ENCODE results near the gene MAGEA10.
"Not testable (repeated sequence)": the region's sequence is repeated elsewhere in the genome, so short reads cannot be mapped to it uniquely, and the experiment has no call there.

MAGEA10 gene

DNA sequence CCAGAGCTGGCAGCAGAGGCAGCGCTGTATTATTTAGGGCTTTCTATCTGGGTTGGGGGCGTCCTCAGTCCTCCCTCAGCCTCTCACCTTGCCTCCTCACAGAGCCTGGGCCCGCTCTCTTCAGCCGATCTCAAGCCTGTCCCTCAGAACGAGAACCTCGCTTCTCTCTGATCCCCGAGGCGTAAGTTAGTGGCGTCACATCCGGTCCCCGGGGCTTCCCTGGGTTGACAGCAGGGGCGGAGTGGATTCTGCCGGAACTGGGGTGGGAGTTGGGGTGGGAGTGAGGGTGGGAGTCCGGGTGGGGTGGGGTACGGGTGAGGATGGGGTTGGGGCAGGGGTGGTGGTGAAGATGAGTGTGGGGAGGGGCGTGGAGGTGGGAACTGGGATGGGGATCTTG lies at the start of gene MAGEA10:
Gene MAGEA10, minus strand, starts transcription at position 190 of the 397 bp plus-strand sequence. CDS start 2,957 bp downstream, outside the sequence.
- DNase-seq (ENCODE audit: low read depth), result no peak

DNA sequence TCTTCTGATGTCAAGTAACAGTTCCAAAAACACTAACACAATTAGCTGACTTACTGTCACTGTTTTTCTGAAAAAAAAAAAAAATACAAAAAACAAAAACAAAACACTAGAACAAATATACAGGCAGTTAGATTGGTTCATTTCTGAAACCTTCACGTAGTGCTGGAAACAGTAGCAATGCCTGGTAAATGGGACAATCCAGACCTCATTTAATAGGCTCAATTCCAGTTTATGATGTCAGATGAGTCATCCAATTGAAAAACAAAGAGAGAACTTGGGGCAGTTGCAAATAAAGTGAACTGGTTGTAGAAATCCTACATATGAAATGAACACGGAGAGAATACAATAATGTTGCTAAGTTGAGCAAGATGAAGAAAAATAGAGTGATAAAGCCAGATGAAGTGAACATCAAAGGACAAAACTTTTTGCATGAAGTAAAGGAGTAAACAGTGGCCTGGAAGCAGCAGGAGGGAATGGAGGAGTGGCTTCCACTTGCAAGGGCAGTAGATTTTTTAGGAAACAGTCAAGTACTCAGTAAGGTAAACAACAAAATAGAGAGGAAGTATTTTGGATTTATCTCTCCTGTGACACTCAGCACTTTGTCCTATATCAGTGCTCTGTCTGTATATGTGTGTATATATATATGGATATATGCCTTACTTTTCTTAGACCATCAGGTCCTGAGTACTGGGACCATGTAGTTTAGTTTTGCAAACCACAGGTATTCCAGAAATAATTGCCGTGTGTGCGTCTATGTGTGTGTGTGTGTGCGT lies 39.3 kb upstream of the MAGEA10 start:
- DNase-seq (ENCODE audit: low read depth), result no peak

DNA sequence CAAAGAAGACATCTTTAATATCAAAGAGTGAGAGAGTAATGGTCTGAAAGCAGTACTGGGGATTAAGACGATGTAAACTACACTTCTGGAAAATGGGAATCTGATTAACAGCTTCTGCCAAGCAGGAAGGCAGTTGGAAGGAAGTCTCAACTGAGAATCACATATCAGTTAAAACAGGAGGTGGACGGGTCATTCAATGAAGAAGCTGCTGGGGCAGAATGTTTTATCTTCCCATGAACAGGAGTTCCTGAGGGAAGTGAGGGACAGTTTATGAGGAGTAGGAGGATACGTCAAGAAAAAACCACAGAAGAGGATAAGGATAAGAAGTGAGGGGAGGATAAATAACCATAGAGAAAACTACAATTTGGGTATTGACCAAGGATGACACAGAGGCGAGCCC lies 38.7 kb upstream of the MAGEA10 start:
- DNase-seq (ENCODE audit: low read depth), result no peak

DNA sequence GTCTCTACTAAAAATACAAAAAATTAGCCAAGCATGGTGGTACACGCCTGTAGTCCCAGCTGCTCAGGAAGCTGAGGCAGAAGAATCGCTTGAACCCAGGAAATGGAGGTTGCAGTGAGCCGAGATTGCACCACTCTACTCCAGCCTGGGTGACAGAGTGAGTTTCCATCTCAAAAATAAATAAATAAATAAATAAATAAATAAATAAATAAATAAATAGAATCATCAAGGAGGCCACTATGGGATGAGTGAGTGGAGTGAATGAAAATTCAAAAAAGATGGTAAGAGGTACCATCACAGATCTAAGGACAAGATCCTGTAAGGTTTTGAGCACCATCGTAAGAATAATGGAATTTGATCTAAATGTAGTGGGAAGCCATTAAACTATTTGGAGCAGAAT lies 37.5 kb upstream of the MAGEA10 start:
- not testable (repeated sequence) for DNase-seq (ENCODE audit: low read depth)

DNA sequence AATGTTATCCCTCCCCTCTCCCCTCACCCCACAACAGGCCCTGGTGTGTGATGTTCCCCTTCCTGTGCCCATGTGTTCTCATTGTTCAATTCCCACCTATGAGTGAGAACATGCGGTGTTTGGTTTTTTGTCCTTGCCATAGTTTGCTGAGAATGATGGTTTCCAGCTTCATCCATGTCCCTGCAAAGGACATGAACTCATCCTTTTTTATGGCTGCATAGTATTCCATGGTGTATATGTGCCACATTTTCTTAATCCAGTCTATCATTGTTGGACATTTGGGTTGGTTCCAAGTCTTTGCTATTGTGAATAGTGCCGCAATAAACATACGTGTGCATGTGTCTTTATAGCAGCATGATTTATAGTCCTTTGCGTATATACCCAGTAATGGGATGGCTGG lies 35.5 kb upstream of the MAGEA10 start:
- DNase-seq (ENCODE audit: low read depth), result not testable (repeated sequence)

DNA sequence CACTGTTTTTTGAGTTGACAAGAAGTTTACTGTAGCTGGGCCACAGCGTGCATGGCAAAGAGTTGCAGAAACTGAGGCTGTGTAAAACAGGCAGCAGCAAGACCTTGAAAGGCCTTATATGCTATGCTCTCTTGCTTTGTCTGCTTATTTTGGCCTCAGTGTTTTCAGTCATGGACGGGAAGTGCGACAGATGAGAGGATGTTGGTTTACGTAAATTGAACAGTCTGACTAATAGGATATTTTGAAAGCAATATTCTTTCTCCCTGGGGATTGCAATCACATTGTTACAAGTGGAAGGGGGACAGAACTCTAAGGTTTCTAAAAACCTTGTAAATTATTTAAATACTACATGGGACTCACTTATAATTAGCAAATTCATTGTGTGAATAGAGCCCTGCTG lies 32.2 kb upstream of the MAGEA10 start:
- DNase-seq (ENCODE audit: low read depth), result no peak

DNA sequence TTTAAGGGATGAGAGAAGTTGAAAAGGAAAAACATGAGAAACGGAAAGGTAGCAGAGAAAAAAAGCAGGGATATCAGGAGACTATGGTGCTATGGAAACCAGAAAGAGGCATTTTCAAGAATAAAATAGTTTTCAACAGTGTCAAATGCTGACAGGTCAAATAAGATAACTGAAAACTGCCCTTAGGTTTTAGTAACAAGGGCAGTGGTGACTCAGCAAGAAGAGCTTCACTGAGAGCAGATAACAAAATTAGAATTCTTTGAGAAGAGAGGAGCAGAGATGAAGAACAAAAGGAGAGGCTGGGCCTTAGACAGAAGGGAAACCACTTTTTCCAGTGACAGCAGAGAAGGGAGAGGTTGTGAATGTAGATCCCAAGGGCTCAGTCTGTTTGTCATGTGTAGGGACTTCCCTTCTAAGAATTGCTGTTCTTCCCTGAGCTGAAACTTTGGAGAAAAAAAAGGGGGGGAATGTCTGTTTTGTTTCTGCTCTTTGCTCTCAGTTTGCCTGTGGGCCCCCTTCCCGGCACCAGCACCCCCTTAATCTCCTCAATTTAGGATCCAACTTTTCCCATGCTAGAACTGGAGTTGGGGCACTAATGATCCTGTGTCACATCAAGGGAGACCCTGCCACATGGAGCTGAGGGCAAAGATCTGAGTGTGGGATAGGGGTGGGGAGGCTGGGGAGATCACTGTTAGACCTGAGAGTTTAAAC lies 26.8 kb upstream of the MAGEA10 start:
- no peak for DNase-seq (ENCODE audit: low read depth)

DNA sequence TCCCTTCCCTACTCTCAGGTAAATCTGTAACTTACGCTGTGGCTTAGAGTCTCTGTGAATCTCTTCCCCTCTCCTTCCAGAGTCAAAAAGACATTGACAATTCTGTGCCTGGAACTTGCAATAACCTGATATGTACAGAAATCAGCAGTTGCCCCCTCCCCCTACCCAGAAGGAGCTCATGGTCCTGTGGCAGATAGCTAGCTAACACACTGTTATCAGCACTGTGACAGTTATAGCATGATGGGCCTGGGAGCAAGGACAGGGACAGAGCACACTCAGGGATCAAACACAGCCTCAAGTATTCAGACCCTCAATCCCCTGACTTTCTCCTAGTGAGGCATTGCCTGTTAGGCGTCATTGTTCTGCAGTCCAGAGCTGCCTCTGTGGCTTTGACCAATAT lies 18.7 kb upstream of the MAGEA10 start:
- no peak for DNase-seq (ENCODE audit: low read depth)

DNA sequence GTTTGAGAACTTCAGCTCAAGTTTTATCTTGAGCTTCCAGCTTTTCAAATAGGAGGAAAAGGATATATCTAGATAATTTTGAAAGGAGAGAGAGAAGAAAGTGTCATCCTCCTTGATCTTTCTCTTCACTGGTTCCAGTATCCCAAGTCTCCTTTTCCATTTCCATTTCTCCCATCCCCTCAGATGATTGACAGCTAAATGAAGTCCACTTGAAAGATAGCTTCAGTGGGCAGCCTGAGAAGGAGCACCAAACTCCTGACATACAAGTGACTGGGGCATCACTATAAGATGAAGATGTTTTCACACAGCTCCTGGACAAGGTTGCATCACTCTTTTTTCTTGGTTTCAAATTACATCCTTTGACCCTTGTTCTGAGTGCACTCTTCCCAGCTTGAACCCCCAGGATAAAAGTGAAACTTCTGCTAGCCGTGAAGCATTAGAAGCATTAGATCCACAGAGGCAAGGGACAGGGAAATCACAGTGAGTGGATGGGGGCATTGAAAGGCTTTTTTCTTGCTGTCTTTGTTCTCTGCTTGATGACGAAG lies 17.5 kb upstream of the MAGEA10 start:
- no peak for DNase-seq (ENCODE audit: low read depth)

DNA sequence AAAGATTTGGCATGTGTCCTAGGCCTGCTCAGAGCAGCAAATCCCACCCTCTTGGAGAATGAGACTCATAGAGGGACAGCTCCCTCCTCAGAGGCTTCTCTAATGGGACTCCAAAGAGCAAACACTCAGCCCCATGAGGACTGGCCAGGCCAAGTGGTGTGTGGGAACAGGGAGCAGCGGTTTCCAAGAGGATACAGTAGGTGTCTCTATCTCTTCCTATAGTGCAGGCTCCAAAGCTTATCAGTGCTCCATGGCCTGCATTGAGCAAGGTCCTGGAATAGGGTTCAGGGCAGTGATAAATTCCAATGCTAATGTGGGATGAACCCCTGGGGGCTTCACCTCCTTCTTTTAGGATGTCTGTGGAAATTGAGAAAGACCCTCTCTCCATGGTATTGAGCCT lies 15.7 kb upstream of the MAGEA10 start:
- no peak for DNase-seq (ENCODE audit: low read depth)

DNA sequence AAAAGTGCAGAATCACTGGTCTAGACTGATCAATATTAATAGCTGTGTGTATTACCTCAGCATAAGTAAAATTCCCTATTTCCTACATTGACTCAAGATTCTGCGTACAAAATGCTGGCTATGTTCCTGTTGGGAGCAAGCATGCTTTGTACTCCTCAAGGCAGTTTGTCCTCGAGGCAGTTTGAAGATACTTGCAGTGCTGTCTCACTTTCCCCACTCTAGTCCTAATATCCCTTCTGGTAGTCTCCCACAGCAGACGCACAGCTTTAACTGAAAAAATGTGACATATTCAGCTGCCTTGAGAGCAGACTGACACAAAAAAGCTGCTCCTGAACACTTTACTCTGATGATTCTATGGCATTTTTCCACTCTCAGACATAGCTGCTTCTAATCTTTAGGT lies 12.9 kb upstream of the MAGEA10 start:
- no peak for DNase-seq (ENCODE audit: low read depth)

DNA sequence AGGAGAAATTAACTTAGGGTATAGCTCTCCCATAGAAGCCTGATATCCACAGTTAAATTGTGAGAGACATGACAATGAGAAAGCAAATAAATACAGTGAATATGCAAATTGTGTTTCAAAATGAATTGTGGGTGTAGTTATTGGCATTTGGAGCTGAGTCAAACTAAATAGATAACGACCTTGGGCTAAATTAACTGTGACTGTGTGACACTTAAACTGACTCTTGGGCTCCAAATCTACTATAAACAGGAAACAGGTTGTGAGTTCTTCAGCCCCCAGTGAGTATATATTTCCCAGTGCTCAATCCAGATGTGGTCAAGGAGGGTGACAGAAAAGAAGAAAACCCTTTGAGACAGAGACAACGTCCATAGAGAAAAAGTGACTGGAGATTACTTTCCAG lies 11.3 kb upstream of the MAGEA10 start:
- no peak for DNase-seq (ENCODE audit: low read depth)

DNA sequence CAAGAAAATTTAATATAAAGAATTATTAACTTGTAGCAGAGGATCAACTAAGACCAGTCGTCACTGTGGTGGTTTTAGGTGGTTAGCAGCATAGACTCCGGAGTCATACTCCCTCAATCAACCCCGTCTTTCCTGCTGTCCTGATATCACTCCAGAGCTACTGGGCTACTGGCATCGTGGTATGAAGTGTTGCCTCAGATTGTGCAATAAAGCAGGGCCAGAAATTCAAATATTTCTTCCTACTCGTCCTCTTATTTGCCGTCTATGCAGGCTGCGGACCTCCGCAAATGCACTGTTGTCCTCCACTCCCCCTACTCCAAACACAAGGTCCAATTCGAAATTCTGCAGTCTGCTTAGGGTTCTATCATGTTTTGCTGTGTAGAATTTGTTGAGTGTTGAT lies 1.2 kb upstream of the MAGEA10 start:
- DNase-seq (ENCODE audit: low read depth), result no peak

DNA sequence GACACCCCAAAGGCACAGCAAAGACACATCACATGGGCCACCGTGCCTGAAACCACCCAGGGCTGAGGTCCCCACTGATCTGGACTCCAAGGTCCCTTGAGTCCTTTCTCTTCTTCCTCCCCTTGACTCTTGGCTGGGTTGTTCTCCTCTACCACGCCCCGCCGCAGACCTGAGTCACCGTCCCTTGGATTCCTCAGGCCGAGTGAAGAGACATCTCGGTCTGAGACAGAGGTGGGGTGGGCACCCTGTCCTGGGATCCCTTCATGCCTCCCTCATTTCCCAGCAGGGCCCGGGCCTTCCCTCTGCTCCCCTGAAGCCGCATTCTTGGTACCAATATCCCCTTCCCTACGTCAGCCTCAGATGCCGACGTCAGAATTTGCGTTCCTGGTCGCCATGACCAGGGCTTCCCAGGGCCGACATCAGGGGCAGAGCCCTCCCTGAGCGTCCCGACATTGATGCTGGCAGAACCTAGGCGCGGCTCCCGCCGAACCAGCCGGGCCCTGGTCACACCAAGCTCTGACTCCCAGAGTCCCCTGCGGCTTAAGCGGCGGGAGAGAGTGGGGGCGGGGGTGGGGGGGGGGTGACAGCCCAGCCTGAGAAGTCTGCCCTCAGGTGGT lies 498 bp downstream of the MAGEA10 start:
- no peak for DNase-seq (ENCODE audit: low read depth)

DNA sequence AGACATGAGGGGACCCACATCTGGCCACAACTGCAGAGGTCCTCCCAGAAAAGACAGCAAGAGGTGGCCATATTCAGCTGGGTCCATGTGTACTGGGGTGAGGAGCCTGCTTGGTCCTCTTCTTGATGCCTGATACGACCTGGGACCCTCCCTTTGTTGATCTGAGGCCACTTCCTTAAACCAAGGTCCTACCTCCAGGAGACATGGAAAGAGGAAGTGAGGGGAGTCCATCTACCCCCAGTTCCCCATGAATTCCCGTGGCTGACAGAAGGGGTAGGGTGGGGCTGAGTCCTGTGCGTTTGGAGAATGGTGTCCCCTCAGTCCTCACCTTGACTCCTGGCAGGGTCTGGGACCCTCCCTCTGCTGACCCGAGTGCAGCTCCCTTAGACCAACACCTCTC lies 2.1 kb downstream of the MAGEA10 start:
- DNase-seq (ENCODE audit: low read depth), result no peak

DNA sequence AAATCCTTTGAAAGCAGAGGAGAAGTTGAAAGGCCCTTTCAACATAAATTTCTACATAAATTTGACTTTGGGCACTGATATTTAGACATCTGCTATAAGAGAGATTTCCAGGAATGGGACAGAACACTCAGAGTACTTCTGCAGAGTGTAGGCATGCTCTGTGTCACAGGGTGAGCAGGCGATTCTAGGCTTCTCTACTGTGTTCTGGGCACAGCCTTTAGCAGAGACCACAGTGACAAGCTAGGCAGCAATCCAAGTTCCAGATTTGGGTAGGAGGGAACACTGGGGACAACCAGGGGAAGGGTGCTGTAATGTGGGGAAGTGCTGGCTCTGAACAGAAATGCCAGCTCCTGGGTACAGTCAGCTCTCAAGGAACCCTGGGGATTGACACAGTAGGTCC lies 6.9 kb downstream of the MAGEA10 start:
- no peak for DNase-seq (ENCODE audit: low read depth)

DNA sequence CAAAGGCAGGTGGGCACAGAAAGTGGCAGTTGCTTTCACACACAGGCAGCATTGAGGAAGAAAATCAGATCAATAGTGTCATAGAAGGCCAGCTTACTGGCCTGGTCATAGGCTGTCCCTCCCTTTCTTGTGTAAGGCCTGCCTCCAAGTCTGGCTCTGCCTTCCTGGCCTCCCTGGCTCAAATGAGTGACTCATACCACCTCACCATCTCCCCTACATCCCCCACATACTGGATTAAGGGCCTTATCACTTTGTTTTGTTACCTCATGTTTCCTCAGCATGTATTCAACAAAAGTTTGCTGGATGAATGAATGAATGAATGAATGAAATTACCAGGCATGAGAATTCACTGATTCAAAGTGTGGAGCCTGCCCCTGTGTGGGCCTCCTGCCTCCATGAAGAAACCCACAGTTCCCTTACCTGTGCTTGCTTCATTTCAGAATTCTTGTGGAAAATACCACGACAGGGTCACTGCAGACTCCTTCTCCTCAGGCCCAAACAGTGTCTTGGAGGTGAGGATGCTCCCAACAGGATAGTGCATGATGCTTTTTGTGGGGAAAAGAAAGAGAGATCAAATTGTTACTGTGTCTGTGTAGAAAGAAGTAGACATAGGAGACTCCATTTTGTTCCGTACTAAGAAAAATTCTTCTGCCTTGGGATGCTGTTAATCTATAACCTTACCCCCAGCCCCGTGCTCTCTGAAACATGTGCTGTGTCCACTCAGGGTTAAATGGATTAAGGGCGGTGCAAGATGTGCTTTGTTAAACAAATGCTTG lies 9.1 kb downstream of the MAGEA10 start:
- DNase-seq (ENCODE audit: low read depth), result not testable (repeated sequence)

DNA sequence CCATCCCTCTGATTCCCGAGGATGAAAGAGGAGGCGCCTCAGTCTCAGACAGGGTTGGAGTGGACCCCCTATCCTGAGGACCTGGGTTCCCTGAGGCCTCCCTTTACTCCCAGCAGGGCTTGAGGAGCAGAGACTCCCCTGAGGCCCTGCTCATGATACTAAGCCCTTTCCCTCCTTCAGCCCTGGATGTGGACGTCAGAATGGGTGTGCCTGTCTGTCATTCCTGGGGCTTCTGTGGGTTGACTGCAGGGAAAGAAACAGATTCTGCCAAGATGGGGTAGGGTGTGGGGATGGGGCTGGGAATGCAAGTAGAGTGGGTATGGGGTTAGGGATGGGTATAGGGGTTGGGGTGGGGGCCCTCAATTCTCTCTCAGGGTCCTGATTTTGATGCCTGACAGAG lies 21.1 kb downstream of the MAGEA10 start:
- DNase-seq (ENCODE audit: low read depth), result no peak

DNA sequence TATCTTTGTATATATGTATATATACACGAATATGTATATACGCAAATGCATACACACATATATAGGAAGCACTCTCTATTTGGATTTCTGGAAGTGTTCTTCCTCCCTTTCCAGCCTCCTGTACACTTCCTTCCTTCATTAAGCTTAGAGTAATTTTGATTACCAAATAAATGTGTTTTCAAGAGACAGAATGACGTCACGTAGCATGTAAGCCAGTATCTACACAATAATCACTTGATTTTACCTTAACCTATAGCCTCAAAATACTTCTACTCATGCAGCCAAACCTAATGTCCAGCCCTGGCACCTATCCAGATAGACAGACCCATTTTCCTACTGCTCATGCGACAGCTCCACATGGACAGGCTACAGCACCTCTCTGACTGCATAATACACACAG lies 29.9 kb downstream of the MAGEA10 start:
- DNase-seq (ENCODE audit: low read depth), result no peak

DNA sequence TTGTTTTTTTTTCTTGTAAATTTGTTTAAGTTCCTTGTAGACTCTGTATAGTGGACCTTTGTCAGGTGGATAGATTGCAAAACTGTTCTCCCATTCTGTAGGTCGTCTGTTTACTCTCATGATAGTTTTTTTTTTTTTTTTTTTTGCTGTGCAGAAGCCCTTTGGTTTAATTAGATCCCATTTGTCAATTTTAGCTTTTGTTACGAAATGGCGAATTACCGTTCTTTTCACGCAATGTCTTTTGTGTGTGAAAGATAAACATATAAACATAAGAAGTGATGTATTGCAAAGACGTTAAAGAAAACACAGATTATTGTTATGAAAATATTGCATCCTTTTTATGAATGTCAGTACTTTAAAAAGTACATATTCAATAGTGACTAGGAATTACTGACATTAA lies 34.5 kb downstream of the MAGEA10 start:
- DNase-seq (ENCODE audit: low read depth), result no peak

DNA sequence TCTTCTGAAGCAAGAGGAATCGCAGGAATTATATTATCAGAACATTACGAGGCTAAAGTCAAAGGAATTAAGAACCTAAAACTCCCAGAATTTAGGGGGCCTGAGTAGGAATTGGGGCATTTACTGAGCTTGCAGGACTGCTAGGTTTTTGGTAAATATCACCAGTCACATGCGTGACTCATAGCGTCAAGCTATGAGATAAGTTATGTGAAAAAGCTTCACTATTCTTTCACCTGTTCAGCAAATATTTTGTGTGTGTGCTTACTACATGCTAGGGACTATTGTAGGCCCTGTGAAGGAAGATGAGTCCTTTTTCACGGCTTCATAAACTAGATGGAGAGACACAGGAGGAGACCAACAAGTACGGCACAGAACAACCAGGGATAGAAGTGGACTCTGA lies 52.2 kb downstream of the MAGEA10 start:
- no peak for DNase-seq (ENCODE audit: low read depth)
